Fibroblast of lung (primary cell): ENCODE measurements around the gene PIGR. TPM values are rescaled to one million over a fixed set of nuclear protein-coding genes. Genes with fewer than 3 reads are reported as not detected.

Experiments
- DNase-seq, 2 donors: peaks; one replicate each; pipeline versions ENCODE4 v3.0.0 to v3.0.0-alpha.2; 2010; ENCODE audit warnings: low read depth in 2 of 2
- H2AFZ ChIP-seq: 2 replicates; pipeline ENCODE4 v1.5.1; 2012; ENCODE audit warnings: low read length, control low read depth, inconsistent platforms
- H3K27ac ChIP-seq: 2 replicates; pipeline ENCODE4 v1.5.1; 2011; ENCODE audit warnings: low read length, control low read depth; ENCODE audit not compliant: insufficient read depth
- H3K27me3 ChIP-seq: 2 replicates; pipeline ENCODE4 v1.5.1; 2011; ENCODE audit warnings: mild to moderate bottlenecking, low read length; ENCODE audit not compliant: control insufficient read depth, insufficient read depth
- H3K36me3 ChIP-seq: 2 replicates; pipeline ENCODE4 v1.5.1; 2011; ENCODE audit warnings: low read length; ENCODE audit not compliant: control insufficient read depth, insufficient read depth
- H3K4me1 ChIP-seq: 2 replicates; pipeline ENCODE4 v1.5.1; 2011; ENCODE audit warnings: low read length; ENCODE audit not compliant: control insufficient read depth, insufficient read depth; ENCODE audit errors: extremely low read depth
- H3K4me2 ChIP-seq: 2 replicates; pipeline ENCODE4 v1.5.1; 2011; ENCODE audit warnings: low read length, control low read depth; ENCODE audit not compliant: insufficient read depth; ENCODE audit errors: extremely low read depth
- H3K4me3 ChIP-seq, 4 experiments: fragments of 200-600 bp in 1 of 4; sonication (generic) in 1 of 4; replicated peaks in 1 of 4; 2 replicates each; pipeline ENCODE4 v1.5.1; 2011 to 2016; ENCODE audit warnings: low read length in 4 of 4, low read depth in 3 of 4, mild to moderate bottlenecking in 3 of 4, control low read depth in 2 of 4, inconsistent platforms in 1 of 4, mixed read lengths in 1 of 4; ENCODE audit not compliant: insufficient read depth in 1 of 4; ENCODE audit errors: control extremely low read depth in 1 of 4
- H3K79me2 ChIP-seq: 2 replicates; pipeline ENCODE4 v1.5.1; 2012; ENCODE audit warnings: mild to moderate bottlenecking, low read length, inconsistent platforms; ENCODE audit not compliant: control insufficient read depth, insufficient read depth
- H3K9ac ChIP-seq: 2 replicates; pipeline ENCODE4 v1.5.1; 2011; ENCODE audit warnings: mild to moderate bottlenecking, low read length, control low read depth; ENCODE audit not compliant: insufficient read depth
- H3K9me3 ChIP-seq: 2 replicates; pipeline ENCODE4 v1.5.1; 2012; ENCODE audit warnings: low read depth, low read length; ENCODE audit not compliant: control insufficient read depth, insufficient read depth
- H4K20me1 ChIP-seq: 2 replicates; pipeline ENCODE4 v1.5.1; 2011; ENCODE audit warnings: low read length; ENCODE audit not compliant: control insufficient read depth, insufficient read depth; ENCODE audit errors: extremely low read depth
- EZH2 ChIP-seq: IDR thresholded peaks from 2 replicates; pipeline ENCODE4 v1.5.1; 2012; ENCODE audit warnings: low read length, control low read depth, mild to moderate bottlenecking; ENCODE audit errors: missing control alignments
- polyA plus RNA-seq, 2 donors: library from polyadenylated mRNA; depleted of rRNA in 1 of 2; stranded (reverse) in 1 of 2; unstranded in 1 of 2; fragments of >200 nt; gene quantifications; 2 replicates each; pipeline ENCODE4 v1.2.1, GENCODE V29; 2011 to 2012; ENCODE audit warnings: missing spikeins in 1 of 2
- total RNA-seq: library from RNA; depleted of rRNA; stranded (reverse); fragments of >200 nt; gene quantifications from 2 replicates; pipeline ENCODE4 v1.2.1, GENCODE V29; 2014
- TF ChIP-seq, protein P1 (sequence below), 2 donors: IDR thresholded peaks in 1 of 2; conservative IDR thresholded peaks in 1 of 2; 1 replicate in 1 of 2; 2 replicates in 1 of 2; pipeline ENCODE4 v1.5.1; 2011 to 2012; ENCODE audit warnings: low read length in 2 of 2, control low read depth in 1 of 2, inconsistent platforms in 1 of 2, low read depth in 1 of 2, mild to moderate bottlenecking in 1 of 2

Gene PIGR
- total and polyA plus RNA-seq, 2 donors (not counting 1 experiment from before 2014, with no cell fraction given) = not detected

DNA sequence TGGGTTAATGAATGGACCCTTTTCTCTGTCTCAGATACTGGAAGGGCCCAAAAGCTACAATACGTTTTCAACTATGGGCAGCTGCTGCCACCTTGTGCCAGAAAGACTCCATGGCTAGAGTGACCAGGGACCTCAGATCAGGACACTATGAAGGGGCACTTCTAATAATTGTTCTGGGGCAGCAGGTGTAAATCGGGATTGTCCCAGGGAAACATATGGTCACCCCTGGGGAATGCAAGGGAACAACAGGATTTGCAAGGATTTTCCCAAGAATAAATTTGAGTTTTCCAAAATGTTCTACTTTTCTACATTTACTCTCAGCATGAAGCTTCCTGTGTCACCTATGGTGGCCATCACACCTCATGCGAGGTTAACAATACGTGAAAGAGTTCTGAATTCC, 36.0 kb upstream of the PIGR start:
- Histone ChIP-seq H3K36me3 (no peaks in the 10 kb centered on the region), H3K4me3 (no peak overlapping the region), H4K20me1 (no peaks in the 10 kb centered on the region), H3K79me2 (no peaks in the 10 kb centered on the region), H3K9ac (no peak overlapping the region), H3K27me3 (peaks cover 18% of the 10 kb centered on the region), H3K27ac (no peak overlapping the region), H3K4me1 (no peaks in the 10 kb centered on the region), H2AFZ (no peak overlapping the region), H3K9me3 (no peaks in the 10 kb centered on the region), H3K4me2 (no peak overlapping the region)
- peak; percentile 13 to 33 for DNase-seq
- TF ChIP-seq, protein P1, sequence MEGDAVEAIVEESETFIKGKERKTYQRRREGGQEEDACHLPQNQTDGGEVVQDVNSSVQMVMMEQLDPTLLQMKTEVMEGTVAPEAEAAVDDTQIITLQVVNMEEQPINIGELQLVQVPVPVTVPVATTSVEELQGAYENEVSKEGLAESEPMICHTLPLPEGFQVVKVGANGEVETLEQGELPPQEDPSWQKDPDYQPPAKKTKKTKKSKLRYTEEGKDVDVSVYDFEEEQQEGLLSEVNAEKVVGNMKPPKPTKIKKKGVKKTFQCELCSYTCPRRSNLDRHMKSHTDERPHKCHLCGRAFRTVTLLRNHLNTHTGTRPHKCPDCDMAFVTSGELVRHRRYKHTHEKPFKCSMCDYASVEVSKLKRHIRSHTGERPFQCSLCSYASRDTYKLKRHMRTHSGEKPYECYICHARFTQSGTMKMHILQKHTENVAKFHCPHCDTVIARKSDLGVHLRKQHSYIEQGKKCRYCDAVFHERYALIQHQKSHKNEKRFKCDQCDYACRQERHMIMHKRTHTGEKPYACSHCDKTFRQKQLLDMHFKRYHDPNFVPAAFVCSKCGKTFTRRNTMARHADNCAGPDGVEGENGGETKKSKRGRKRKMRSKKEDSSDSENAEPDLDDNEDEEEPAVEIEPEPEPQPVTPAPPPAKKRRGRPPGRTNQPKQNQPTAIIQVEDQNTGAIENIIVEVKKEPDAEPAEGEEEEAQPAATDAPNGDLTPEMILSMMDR (conservative IDR thresholded peaks at IDR 0.05 in 1 of 2, IDR thresholded peaks at IDR 0.05 in 1 of 2; ENCODE audit: low read depth in 1 of 2, low read length in 2 of 2) = peak; percentile 65 to 74
- no peak for TF ChIP-seq EZH2

DNA sequence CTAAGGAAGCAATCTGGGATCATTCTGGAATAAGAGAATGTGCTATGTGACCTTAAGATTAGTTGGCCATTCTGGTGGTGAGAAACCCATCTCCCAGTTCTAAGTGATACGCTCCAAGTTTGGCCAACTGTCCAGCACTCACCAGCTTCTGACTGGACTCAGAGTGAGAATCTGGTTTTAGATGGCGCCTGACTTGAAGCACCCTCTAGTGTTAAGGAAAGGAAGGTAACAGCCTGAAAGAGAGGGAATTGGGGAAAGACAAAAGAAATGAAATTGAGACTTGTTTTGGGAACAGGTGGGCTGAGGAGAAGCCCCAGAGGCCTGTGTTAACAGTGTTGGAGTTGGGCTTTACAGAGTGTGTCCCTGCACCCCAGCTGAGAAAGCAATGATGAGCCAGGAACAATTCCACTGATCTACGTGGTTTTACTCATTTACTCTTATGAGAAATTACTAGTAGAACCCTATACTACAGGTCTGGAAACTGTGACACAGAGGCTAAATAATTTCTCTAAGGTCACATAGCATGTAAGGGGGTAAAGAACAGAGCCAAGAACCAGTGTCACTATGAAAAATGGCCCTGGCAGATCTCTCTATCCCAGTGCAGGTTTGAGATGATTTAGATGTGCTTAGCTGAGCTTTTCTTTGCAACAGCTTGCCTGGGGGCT, 33.2 kb upstream of the PIGR start:
- peak; percentile 27 to 38 for DNase-seq
- no peak overlapping the region for H3K9ac ChIP-seq
- no peaks in the 10 kb centered on the region for H3K79me2 ChIP-seq
- H3K27me3 ChIP-seq = peaks cover 13% of the 10 kb centered on the region
- H3K4me2 ChIP-seq = no peak overlapping the region
- no peak for TF ChIP-seq EZH2
- TF ChIP-seq, protein P1 (conservative IDR thresholded peaks at IDR 0.05 in 1 of 2, IDR thresholded peaks at IDR 0.05 in 1 of 2; ENCODE audit: low read depth in 1 of 2, low read length in 2 of 2) = peak; percentile 50 to 68
- H3K36me3 ChIP-seq = no peaks in the 10 kb centered on the region
- H3K4me1 ChIP-seq = no peaks in the 10 kb centered on the region
- H2AFZ ChIP-seq = no peak overlapping the region
- no peaks in the 10 kb centered on the region for H3K9me3 ChIP-seq
- H4K20me1 ChIP-seq = no peaks in the 10 kb centered on the region
- no peak overlapping the region for H3K27ac ChIP-seq
- H3K4me3 ChIP-seq = no peak overlapping the region

DNA sequence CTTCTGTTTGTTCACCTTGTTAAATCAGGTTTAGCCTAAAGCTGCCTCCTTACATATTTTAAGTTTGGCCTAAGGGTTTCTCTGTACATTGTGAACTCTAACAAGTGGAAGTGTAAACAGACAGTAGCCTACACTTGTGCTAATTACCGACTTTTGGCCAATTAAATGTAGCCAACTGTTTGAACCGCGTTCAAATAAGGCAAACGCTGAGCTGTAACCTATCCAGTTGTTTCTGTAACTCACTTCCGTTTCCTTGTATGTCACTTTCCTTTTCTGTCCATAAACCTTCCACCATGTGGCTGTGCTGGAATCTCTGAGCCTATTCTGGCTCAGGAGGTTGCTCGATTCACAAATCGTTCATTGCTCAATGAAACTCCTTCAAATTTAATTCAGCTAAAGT, 32.0 kb upstream of the PIGR start:
- Histone ChIP-seq H3K27ac (no peak overlapping the region), H3K4me2 (no peak overlapping the region), H3K4me1 (no peaks in the 10 kb centered on the region), H3K27me3 (peaks cover 10% of the 10 kb centered on the region), H3K36me3 (no peaks in the 10 kb centered on the region), H2AFZ (no peak overlapping the region), H3K4me3 (no peak overlapping the region), H4K20me1 (no peaks in the 10 kb centered on the region), H3K79me2 (no peaks in the 10 kb centered on the region), H3K9ac (no peak overlapping the region), H3K9me3 (no peaks in the 10 kb centered on the region)
- TF ChIP-seq EZH2 = no peak
- TF ChIP-seq, protein P1 (conservative IDR thresholded peaks at IDR 0.05 in 1 of 2, IDR thresholded peaks at IDR 0.05 in 1 of 2; ENCODE audit: low read depth in 1 of 2, low read length in 2 of 2) = no peak
- DNase-seq = no peak
